GM23338 (cell line): ENCODE measurements around the gene SND1. TPM values are rescaled to one million over a fixed set of nuclear protein-coding genes. Genes with fewer than 3 reads are reported as not detected.
A peak's percentile ranks its signal among the peaks of the same experiment; 100 is the strongest.

Experiments
- ATAC-seq: fragments of 200-7000 bp; cut with Tn5 transposase; 3 replicates; pipeline ENCODE4 v1.9.1; 2020
- DNase-seq: peaks from one replicate; pipeline ENCODE4 v3.0.0-alpha.2; 2015; ENCODE audit warnings: low spot score
- H2AFZ ChIP-seq: fragments of 200-600 bp; sonication (generic); 2 replicates; pipeline ENCODE4 v1.8.0; 2016; ENCODE audit warnings: antibody characterized with exemption, mild to moderate bottlenecking, moderate library complexity
- H3F3A ChIP-seq: fragments of 200-600 bp; sonication (generic); replicated peaks from 2 replicates; pipeline ENCODE4 v1.8.0; 2017; ENCODE audit warnings: antibody characterized with exemption, mixed run types, low read depth
- H3K27ac ChIP-seq: fragments of 200-600 bp; sonication (generic); 2 replicates; pipeline ENCODE4 v1.6.1; 2016; ENCODE audit warnings: low read depth
- H3K27me3 ChIP-seq: fragments of 200-600 bp; sonication (generic); 2 replicates; pipeline ENCODE4 v1.8.0; 2016; ENCODE audit warnings: mild to moderate bottlenecking, mixed run types, moderate library complexity; ENCODE audit not compliant: insufficient read depth
- H3K36me3 ChIP-seq: fragments of 200-600 bp; sonication (generic); 2 replicates; pipeline ENCODE4 v1.8.0; 2016; ENCODE audit warnings: mild to moderate bottlenecking; ENCODE audit not compliant: insufficient read depth
- H3K4me1 ChIP-seq: fragments of 200-600 bp; sonication (generic); 2 replicates; pipeline ENCODE4 v1.8.0; 2016; ENCODE audit warnings: mild to moderate bottlenecking, moderate library complexity; ENCODE audit not compliant: insufficient read depth
- H3K4me2 ChIP-seq: fragments of 200-600 bp; sonication (generic); 2 replicates; pipeline ENCODE4 v1.7.1; 2017; ENCODE audit warnings: mixed run types
- H3K4me3 ChIP-seq: fragments of 200-600 bp; sonication (generic); 2 replicates; pipeline ENCODE4 v1.6.1; 2016; ENCODE audit warnings: mixed run types
- H3K79me2 ChIP-seq: fragments of 200-600 bp; sonication (generic); replicated peaks from 2 replicates; pipeline ENCODE4 v1.8.0; 2017; ENCODE audit warnings: mild to moderate bottlenecking; ENCODE audit not compliant: insufficient read depth
- H3K9me2 ChIP-seq: fragments of 200-600 bp; sonication (generic); 2 replicates; pipeline ENCODE4 v1.8.0; 2017; ENCODE audit not compliant: insufficient read depth
- H4K20me1 ChIP-seq: fragments of 200-600 bp; sonication (generic); replicated peaks from 2 replicates; pipeline ENCODE4 v1.8.0; 2017; ENCODE audit warnings: mild to moderate bottlenecking; ENCODE audit not compliant: insufficient read depth
- H3K27ac Mint-ChIP-seq: 2 replicates; pipeline ENCODE4 v1.8.0; 2020; ENCODE audit warnings: inconsistent platforms, mild to moderate bottlenecking, moderate library complexity, mixed read lengths
- H3K27me3 Mint-ChIP-seq: 3 replicates; pipeline ENCODE4 v1.8.0; 2022; ENCODE audit warnings: low read depth, mild to moderate bottlenecking, moderate library complexity, mixed read lengths, inconsistent platforms; ENCODE audit not compliant: insufficient read depth, poor library complexity
- H3K36me3 Mint-ChIP-seq: 3 replicates; pipeline ENCODE4 v1.8.0; 2021; ENCODE audit warnings: low read depth, mild to moderate bottlenecking, inconsistent platforms, moderate library complexity, mixed read lengths
- H3K4me1 Mint-ChIP-seq: 3 replicates; pipeline ENCODE4 v1.8.0; 2020; ENCODE audit warnings: mild to moderate bottlenecking, inconsistent platforms, mixed read lengths
- H3K4me3 Mint-ChIP-seq: 3 replicates; pipeline ENCODE4 v1.8.0; 2021; ENCODE audit warnings: moderate library complexity, mild to moderate bottlenecking, inconsistent platforms, mixed read lengths
- H3K9me3 Mint-ChIP-seq: 3 replicates; pipeline ENCODE4 v1.8.0; 2020; ENCODE audit warnings: moderate library complexity, mild to moderate bottlenecking, inconsistent platforms, mixed read lengths
- EZH2 ChIP-seq: fragments of 200-600 bp; sonication (generic); IDR thresholded peaks from one replicate; pipeline ENCODE4 v1.8.0; 2017; ENCODE audit warnings: antibody characterized with exemption, mild to moderate bottlenecking, low read depth; ENCODE audit not compliant: unreplicated experiment
- EZH2phosphoT487 ChIP-seq: fragments of 200-600 bp; sonication (generic); IDR thresholded peaks from one replicate; pipeline ENCODE4 v1.8.1; 2018; ENCODE audit warnings: antibody characterized with exemption; ENCODE audit not compliant: unreplicated experiment
- JUNB ChIP-seq: IDR thresholded peaks from one replicate; pipeline ENCODE4 v1.6.1; 2016; ENCODE audit warnings: antibody characterized with exemption; ENCODE audit not compliant: unreplicated experiment
- NANOG ChIP-seq: IDR thresholded peaks from 2 replicates; pipeline ENCODE4 v1.6.1; 2016; ENCODE audit warnings: antibody characterized with exemption, borderline replicate concordance
- STAT1 ChIP-seq: IDR thresholded peaks from one replicate; pipeline ENCODE4 v1.6.1; 2016; ENCODE audit warnings: antibody characterized with exemption; ENCODE audit not compliant: unreplicated experiment
- polyA plus RNA-seq: library from polyadenylated mRNA; unstranded; fragments of >200 nt; fragmentation: Nextera tagmentation; extraction: Ambion mirVana; gene quantifications from 2 replicates; pipeline ENCODE4 v1.2.1, GENCODE V29; 2016
- total RNA-seq: library from RNA; depleted of rRNA; stranded (reverse); fragments of >200 nt; shearing (Covaris generic); gene quantifications from 2 replicates; pipeline ENCODE4 v1.2.3, GENCODE V29; 2014
- TF ChIP-seq, protein P1 (sequence below): fragments of 250-450 bp; sonication (Bioruptor Pico); IDR thresholded peaks from 2 replicates; pipeline ENCODE4 v1.5.0; 2020; ENCODE audit warnings: mild to moderate bottlenecking, moderate library complexity
- TF ChIP-seq, protein P2 (sequence below): IDR thresholded peaks from 2 replicates; pipeline ENCODE4 v1.6.1; 2016; ENCODE audit warnings: antibody characterized with exemption
- TF ChIP-seq, protein P3 (sequence below), 2 experiments: fragments of 200-600 bp in 1 of 2; sonication (generic) in 1 of 2; conservative IDR thresholded peaks; 2 replicates each; pipeline versions ENCODE4 v1.5.1 to v1.6.1; 2016 to 2017; ENCODE audit warnings: antibody characterized with exemption in 2 of 2, low read depth in 2 of 2, mild to moderate bottlenecking in 2 of 2, moderate library complexity in 1 of 2

SND1 gene
- total and polyA plus RNA-seq, 2 experiments from 2014 or later: 107 to 254 TPM

DNA sequence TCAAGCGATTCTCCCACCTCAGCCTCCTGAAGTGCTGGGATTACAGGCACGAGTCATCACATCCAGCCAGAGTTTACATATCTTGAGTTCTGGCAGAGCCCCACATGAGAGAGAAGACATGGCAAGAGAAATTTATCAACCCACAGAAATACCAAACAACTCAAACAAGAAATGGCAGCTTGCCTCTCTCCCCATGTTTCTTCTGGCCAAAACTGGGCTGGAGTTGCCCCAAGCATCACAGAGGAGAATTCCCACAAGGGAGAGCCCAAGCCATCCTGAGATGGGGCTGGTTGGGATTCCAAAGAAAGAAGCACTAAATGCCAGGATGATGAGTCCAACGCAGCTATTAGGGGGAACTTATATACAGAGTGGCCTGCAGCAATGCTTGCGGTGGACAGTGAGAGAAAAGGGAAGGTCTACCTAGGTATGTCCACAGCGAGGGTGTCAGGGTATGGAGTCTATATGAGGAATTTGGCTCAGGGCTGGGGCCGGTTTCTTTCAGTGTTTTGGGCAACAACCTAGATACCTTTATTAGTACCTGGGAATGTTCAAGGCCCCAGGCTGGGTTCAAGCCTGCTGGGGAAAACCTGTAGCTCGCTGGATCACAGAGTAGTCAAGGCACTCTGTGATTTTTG lies 19.6 kb upstream of the SND1 start (continued):
- TF ChIP-seq, protein P1, sequence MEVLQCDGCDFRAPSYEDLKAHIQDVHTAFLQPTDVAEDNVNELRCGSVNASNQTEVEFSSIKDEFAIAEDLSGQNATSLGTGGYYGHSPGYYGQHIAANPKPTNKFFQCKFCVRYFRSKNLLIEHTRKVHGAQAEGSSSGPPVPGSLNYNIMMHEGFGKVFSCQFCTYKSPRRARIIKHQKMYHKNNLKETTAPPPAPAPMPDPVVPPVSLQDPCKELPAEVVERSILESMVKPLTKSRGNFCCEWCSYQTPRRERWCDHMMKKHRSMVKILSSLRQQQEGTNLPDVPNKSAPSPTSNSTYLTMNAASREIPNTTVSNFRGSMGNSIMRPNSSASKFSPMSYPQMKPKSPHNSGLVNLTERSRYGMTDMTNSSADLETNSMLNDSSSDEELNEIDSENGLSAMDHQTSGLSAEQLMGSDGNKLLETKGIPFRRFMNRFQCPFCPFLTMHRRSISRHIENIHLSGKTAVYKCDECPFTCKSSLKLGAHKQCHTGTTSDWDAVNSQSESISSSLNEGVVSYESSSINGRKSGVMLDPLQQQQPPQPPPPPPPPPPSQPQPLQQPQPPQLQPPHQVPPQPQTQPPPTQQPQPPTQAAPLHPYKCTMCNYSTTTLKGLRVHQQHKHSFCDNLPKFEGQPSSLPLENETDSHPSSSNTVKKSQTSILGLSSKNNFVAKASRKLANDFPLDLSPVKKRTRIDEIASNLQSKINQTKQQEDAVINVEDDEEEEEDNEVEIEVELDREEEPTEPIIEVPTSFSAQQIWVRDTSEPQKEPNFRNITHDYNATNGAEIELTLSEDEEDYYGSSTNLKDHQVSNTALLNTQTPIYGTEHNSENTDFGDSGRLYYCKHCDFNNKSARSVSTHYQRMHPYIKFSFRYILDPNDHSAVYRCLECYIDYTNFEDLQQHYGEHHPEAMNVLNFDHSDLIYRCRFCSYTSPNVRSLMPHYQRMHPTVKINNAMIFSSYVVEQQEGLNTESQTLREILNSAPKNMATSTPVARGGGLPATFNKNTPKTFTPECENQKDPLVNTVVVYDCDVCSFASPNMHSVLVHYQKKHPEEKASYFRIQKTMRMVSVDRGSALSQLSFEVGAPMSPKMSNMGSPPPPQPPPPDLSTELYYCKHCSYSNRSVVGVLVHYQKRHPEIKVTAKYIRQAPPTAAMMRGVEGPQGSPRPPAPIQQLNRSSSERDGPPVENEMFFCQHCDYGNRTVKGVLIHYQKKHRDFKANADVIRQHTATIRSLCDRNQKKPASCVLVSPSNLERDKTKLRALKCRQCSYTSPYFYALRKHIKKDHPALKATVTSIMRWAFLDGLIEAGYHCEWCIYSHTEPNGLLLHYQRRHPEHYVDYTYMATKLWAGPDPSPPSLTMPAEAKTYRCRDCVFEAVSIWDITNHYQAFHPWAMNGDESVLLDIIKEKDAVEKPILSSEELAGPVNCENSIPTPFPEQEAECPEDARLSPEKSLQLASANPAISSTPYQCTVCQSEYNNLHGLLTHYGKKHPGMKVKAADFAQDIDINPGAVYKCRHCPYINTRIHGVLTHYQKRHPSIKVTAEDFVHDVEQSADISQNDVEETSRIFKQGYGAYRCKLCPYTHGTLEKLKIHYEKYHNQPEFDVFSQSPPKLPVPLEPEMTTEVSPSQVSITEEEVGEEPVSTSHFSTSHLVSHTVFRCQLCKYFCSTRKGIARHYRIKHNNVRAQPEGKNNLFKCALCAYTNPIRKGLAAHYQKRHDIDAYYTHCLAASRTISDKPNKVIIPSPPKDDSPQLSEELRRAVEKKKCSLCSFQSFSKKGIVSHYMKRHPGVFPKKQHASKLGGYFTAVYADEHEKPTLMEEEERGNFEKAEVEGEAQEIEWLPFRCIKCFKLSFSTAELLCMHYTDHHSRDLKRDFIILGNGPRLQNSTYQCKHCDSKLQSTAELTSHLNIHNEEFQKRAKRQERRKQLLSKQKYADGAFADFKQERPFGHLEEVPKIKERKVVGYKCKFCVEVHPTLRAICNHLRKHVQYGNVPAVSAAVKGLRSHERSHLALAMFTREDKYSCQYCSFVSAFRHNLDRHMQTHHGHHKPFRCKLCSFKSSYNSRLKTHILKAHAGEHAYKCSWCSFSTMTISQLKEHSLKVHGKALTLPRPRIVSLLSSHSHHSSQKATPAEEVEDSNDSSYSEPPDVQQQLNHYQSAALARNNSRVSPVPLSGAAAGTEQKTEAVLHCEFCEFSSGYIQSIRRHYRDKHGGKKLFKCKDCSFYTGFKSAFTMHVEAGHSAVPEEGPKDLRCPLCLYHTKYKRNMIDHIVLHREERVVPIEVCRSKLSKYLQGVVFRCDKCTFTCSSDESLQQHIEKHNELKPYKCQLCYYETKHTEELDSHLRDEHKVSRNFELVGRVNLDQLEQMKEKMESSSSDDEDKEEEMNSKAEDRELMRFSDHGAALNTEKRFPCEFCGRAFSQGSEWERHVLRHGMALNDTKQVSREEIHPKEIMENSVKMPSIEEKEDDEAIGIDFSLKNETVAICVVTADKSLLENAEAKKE (CRISPR knock-in tag): no peak
- TF ChIP-seq, protein P2, sequence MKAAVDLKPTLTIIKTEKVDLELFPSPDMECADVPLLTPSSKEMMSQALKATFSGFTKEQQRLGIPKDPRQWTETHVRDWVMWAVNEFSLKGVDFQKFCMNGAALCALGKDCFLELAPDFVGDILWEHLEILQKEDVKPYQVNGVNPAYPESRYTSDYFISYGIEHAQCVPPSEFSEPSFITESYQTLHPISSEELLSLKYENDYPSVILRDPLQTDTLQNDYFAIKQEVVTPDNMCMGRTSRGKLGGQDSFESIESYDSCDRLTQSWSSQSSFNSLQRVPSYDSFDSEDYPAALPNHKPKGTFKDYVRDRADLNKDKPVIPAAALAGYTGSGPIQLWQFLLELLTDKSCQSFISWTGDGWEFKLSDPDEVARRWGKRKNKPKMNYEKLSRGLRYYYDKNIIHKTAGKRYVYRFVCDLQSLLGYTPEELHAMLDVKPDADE: no peak
- TF ChIP-seq EZH2phosphoT487: no peak
- no peak for TF ChIP-seq STAT1
- no peak for TF ChIP-seq NANOG
- no peak for TF ChIP-seq JUNB

DNA sequence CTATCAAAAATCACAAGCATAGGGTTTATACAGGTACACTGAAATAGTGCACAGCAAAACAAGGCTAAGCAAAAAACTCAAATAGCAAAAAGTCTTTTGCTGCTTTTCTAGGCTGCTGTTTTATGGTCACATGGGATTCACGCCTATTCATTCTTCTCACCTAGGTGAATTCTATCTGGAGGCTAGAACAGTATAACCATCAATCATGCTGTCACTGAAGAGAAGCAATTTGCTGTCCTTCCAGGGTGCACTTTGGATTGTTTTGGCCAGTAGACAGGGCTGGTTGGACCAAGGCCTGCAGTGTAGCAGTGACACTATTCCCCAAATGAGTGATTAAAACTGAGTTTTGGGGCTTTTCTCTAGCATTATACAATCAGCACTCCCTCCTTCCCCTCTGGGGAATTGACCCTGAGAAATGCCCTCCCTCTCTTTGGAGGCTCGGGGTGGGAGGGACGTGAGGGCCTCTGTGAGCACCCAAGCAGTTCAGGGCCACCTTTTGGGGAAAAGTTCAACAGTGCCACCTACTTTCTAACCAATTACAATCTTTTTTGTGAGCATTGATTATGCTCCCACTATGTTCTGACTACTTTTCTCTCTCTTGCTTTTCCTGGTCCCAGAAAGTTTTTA lies 16.2 kb upstream of the SND1 start:
- H3F3A ChIP-seq: no peaks in the 10 kb centered on the region
- Mint-ChIP-seq H3K4me1 (no peaks in the 10 kb centered on the region), H3K9me3 (no peaks in the 10 kb centered on the region), H3K4me3 (no peak overlapping the region), H3K36me3 (no peaks in the 10 kb centered on the region), H3K27ac (no peak overlapping the region), H3K27me3 (peaks cover 3% of the 10 kb centered on the region)
- no peaks in the 10 kb centered on the region for H4K20me1 ChIP-seq
- H3K79me2 ChIP-seq: no peaks in the 10 kb centered on the region
- H3K4me3 ChIP-seq: no peak overlapping the region
- no peak overlapping the region for H3K27ac ChIP-seq
- H3K4me2 ChIP-seq: no peak overlapping the region
- no peaks in the 10 kb centered on the region for H3K4me1 ChIP-seq
- TF ChIP-seq, protein P3, sequence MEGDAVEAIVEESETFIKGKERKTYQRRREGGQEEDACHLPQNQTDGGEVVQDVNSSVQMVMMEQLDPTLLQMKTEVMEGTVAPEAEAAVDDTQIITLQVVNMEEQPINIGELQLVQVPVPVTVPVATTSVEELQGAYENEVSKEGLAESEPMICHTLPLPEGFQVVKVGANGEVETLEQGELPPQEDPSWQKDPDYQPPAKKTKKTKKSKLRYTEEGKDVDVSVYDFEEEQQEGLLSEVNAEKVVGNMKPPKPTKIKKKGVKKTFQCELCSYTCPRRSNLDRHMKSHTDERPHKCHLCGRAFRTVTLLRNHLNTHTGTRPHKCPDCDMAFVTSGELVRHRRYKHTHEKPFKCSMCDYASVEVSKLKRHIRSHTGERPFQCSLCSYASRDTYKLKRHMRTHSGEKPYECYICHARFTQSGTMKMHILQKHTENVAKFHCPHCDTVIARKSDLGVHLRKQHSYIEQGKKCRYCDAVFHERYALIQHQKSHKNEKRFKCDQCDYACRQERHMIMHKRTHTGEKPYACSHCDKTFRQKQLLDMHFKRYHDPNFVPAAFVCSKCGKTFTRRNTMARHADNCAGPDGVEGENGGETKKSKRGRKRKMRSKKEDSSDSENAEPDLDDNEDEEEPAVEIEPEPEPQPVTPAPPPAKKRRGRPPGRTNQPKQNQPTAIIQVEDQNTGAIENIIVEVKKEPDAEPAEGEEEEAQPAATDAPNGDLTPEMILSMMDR (conservative IDR thresholded peaks at IDR 0.05; ENCODE audit: low read depth in 2 of 2): 0 out of 4 replicates have a peak, but pooled peaks of 1 of the 2 experiments have one; percentile 9
- no peak for TF ChIP-seq EZH2
- peaks cover 6% of the 10 kb centered on the region; the same call in 1 of the 2 replicates for H3K9me2 ChIP-seq
- H3K36me3 ChIP-seq: no peaks in the 10 kb centered on the region
- H3K27me3 ChIP-seq: no peaks in the 10 kb centered on the region
- DNase-seq (no peak), ATAC-seq (no peak)
- H2AFZ ChIP-seq: no peak overlapping the region; the same call in 1 of the 2 replicates
